ENCODE data around the gene DLX3. TPM values are rescaled to one million over a fixed set of nuclear protein-coding genes. Genes with fewer than 3 reads are reported as not detected.

DLX3 gene
- total and polyA plus RNA-seq, 4 donors: not detected

DNA sequence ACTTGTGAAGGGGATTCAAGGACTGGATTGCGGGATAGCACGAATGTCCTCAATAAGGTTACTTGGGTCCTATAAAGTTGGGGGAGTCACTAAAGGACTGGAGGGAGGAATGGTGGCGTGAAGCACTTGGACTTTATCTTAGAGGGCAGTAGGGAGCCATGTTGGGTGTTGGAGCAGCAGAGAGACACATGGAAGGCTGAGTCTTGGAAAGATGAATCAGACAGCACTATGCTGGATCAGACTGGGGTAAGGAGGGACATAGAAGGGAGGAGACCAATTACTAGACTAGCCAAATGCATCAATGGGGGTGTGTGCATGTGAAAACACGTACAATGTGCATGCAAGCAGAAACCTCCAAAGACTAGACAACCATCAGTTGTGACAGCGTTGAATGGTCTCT is 52.1 kb downstream of the DLX3 start:
- no peaks in the 10 kb centered on the region for H3K36me3 ChIP-seq (ENCODE audit: control insufficient read depth in 4 of 4, insufficient read depth in 3 of 4, low read depth in 1 of 4, low read length in 3 of 4)
- DNase-seq (ENCODE audit: low spot score): no peak

More for the DNA sequence above, 52.1 kb downstream of the DLX3 start:
- H3K9me3 ChIP-seq (ENCODE audit: control insufficient read depth in 4 of 4, low read length in 3 of 4): no peaks in the 10 kb centered on the region
- no peak overlapping the region for H3K4me3 ChIP-seq (ENCODE audit: low read depth in 1 of 3, low read length in 3 of 3)
- no peak overlapping the region for H3K9ac ChIP-seq (ENCODE audit: low read depth in 1 of 2, low read length in 2 of 2)
- no peak overlapping the region for H3K27ac ChIP-seq (ENCODE audit: low read depth in 1 of 2, low read length in 2 of 2)
- WGBS: 78% methylated on average over 5 of the region's 5 CpGs
- H3K27me3 ChIP-seq (ENCODE audit: control insufficient read depth in 4 of 4, insufficient read depth in 4 of 4, low read length in 3 of 4): peaks cover 0 to 13% (median 3%) of the 10 kb centered on the region in 4 donors
- TF ChIP-seq SP1 (IDR thresholded peaks at IDR 0.05): no peak
- no peak for TF ChIP-seq HNF4G (IDR thresholded peaks at IDR 0.05)
- no peak for TF ChIP-seq YY1 (IDR thresholded peaks at IDR 0.05)
- no peak for TF ChIP-seq NR2F2 (IDR thresholded peaks at IDR 0.05)
- TF ChIP-seq JUND (IDR thresholded peaks at IDR 0.05): no peak
- no peak for TF ChIP-seq RAD21 (IDR thresholded peaks at IDR 0.05)
- TF ChIP-seq, protein P1, sequence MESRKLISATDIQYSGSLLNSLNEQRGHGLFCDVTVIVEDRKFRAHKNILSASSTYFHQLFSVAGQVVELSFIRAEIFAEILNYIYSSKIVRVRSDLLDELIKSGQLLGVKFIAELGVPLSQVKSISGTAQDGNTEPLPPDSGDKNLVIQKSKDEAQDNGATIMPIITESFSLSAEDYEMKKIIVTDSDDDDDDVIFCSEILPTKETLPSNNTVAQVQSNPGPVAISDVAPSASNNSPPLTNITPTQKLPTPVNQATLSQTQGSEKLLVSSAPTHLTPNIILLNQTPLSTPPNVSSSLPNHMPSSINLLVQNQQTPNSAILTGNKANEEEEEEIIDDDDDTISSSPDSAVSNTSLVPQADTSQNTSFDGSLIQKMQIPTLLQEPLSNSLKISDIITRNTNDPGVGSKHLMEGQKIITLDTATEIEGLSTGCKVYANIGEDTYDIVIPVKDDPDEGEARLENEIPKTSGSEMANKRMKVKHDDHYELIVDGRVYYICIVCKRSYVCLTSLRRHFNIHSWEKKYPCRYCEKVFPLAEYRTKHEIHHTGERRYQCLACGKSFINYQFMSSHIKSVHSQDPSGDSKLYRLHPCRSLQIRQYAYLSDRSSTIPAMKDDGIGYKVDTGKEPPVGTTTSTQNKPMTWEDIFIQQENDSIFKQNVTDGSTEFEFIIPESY (IDR thresholded peaks at IDR 0.05): no peak
- TF ChIP-seq FOXA2 (IDR thresholded peaks at IDR 0.05): no peak
- TF ChIP-seq CTCF (IDR thresholded peaks at IDR 0.05; ENCODE audit: low read depth, low read length, missing input control): no peak
- TF ChIP-seq RXRA (IDR thresholded peaks at IDR 0.05): no peak
- TF ChIP-seq, protein P2, sequence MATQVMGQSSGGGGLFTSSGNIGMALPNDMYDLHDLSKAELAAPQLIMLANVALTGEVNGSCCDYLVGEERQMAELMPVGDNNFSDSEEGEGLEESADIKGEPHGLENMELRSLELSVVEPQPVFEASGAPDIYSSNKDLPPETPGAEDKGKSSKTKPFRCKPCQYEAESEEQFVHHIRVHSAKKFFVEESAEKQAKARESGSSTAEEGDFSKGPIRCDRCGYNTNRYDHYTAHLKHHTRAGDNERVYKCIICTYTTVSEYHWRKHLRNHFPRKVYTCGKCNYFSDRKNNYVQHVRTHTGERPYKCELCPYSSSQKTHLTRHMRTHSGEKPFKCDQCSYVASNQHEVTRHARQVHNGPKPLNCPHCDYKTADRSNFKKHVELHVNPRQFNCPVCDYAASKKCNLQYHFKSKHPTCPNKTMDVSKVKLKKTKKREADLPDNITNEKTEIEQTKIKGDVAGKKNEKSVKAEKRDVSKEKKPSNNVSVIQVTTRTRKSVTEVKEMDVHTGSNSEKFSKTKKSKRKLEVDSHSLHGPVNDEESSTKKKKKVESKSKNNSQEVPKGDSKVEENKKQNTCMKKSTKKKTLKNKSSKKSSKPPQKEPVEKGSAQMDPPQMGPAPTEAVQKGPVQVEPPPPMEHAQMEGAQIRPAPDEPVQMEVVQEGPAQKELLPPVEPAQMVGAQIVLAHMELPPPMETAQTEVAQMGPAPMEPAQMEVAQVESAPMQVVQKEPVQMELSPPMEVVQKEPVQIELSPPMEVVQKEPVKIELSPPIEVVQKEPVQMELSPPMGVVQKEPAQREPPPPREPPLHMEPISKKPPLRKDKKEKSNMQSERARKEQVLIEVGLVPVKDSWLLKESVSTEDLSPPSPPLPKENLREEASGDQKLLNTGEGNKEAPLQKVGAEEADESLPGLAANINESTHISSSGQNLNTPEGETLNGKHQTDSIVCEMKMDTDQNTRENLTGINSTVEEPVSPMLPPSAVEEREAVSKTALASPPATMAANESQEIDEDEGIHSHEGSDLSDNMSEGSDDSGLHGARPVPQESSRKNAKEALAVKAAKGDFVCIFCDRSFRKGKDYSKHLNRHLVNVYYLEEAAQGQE (IDR thresholded peaks at IDR 0.05): no peak
- TF ChIP-seq MAX (IDR thresholded peaks at IDR 0.05): no peak
- no peak for TF ChIP-seq GABPA (IDR thresholded peaks at IDR 0.05 in 1 of 2, conservative IDR thresholded peaks at IDR 0.05 in 1 of 2)
- TF ChIP-seq EGR1 (IDR thresholded peaks at IDR 0.05; ENCODE audit: low read depth in 2 of 2): no peak
- no peak for TF ChIP-seq FOXA1 (IDR thresholded peaks at IDR 0.05)
- H3K4me1 ChIP-seq (ENCODE audit: control insufficient read depth in 4 of 4, insufficient read depth in 4 of 4, low read length in 3 of 4): no peaks in the 10 kb centered on the region
